ENCODE results near the gene CAVIN2.

Gene CAVIN2

DNA sequence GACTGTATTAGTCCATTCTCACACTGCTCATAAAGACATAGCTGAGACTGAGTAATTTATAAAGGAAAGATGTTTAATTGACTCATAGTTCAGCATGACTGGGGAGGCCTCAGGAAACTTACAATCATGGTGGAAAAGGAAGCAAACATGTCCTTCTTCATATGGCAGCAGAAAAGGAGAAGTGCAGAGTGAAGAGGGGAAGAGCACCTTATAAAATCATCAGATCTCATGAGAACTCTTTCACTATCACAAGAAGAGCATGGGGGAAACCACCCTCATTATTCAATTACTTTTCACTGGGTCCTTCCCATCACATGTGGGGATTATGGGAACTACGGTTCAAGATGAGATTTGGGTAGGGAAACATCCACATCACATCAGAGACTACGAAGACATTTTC is 43.0 kb upstream of the CAVIN2 start:
- DNase-seq (ENCODE audit: low read depth): no peak
- no peak overlapping the region for H3K4me3 ChIP-seq (ENCODE audit: control insufficient read depth, low read depth, low read length)
- TF ChIP-seq, protein P1, sequence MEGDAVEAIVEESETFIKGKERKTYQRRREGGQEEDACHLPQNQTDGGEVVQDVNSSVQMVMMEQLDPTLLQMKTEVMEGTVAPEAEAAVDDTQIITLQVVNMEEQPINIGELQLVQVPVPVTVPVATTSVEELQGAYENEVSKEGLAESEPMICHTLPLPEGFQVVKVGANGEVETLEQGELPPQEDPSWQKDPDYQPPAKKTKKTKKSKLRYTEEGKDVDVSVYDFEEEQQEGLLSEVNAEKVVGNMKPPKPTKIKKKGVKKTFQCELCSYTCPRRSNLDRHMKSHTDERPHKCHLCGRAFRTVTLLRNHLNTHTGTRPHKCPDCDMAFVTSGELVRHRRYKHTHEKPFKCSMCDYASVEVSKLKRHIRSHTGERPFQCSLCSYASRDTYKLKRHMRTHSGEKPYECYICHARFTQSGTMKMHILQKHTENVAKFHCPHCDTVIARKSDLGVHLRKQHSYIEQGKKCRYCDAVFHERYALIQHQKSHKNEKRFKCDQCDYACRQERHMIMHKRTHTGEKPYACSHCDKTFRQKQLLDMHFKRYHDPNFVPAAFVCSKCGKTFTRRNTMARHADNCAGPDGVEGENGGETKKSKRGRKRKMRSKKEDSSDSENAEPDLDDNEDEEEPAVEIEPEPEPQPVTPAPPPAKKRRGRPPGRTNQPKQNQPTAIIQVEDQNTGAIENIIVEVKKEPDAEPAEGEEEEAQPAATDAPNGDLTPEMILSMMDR (conservative IDR thresholded peaks at IDR 0.05; ENCODE audit: control insufficient read depth, insufficient read depth, low read depth, low read length): no peak

DNA sequence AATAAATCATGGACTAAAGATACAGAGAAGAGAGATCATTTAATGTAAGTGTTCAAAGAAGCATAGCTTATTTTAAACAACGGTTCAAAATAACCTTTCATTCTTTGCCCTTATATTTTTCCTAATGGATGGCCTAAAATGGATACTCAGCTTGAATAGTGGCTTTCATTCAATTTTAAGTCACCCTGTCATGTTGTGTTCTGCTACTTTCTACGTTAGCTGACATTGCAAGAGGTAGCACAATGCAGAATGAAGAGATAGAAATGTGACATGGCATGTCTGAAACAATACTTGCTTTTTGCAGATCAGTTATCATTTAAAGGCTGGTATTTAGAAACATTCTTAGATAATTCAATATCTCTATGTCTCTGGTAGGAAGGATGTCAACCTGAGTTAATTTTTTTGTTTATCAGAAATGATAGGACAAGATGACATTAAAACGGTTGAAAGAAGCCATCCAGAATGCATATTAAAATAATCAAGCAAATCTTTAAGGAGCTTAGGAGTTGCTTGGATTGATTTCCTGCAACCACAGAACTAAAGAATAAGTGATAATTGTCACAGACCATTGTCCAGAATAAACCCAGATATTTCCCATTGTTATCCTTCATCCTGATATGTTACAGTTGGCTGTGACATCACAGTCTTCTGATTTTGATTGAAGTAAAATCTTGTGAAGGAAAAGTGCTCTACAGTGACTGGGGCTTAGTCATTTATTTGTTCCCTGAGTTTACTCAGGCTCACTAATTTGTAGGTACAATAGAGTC is 41.7 kb upstream of the CAVIN2 start:
- no peak overlapping the region for H3K4me3 ChIP-seq (ENCODE audit: control insufficient read depth, low read depth, low read length)
- TF ChIP-seq, protein P1 (conservative IDR thresholded peaks at IDR 0.05; ENCODE audit: control insufficient read depth, insufficient read depth, low read depth, low read length): no peak
- no peak for DNase-seq (ENCODE audit: low read depth)

DNA sequence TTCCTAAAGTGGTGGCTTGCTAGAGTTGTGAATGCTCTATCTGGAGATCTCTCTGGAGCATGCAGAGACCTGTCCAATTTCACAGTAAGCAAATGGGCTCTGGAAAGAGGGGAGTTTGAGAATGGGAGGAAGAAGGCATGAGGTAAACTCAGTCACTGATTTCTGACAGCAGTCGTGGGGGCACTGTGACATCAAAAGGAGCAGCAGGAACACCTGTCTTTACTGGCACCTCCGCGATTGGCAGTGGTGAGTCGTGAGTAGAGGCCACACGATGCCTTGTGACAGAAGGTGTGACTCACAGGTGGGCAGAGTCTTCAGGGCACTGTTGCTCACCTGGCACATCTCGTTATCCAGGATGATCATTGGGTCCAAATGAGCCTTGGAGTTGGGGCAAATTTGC is 38.8 kb upstream of the CAVIN2 start:
- no peak for DNase-seq (ENCODE audit: low read depth)
- no peak overlapping the region for H3K4me3 ChIP-seq (ENCODE audit: control insufficient read depth, low read depth, low read length)

DNA sequence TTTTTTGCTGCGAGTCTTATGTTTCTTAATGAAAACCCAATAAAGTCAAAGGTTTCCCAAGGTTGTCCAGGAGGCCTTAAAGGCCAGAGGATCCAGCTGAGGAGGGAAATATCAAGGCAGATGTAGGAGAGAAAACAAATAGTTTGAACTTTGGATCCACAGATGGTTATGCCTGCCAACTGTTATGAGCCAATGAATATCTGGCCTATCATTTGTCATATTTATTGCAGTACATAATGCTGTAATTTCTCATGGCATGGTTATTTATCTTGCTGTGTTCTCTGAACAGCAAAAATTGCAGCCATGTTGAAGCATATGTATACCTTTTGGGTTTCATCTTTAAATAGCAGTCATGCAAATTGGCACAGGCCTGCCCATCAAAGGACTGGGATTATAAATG is 38.2 kb upstream of the CAVIN2 start:
- TF ChIP-seq, protein P1 (conservative IDR thresholded peaks at IDR 0.05; ENCODE audit: control insufficient read depth, insufficient read depth, low read depth, low read length): no peak
- H3K4me3 ChIP-seq (ENCODE audit: control insufficient read depth, low read depth, low read length): no peak overlapping the region
- no peak for DNase-seq (ENCODE audit: low read depth)

More for the DNA sequence above, 38.8 kb upstream of the CAVIN2 start:
- TF ChIP-seq, protein P1 (conservative IDR thresholded peaks at IDR 0.05; ENCODE audit: control insufficient read depth, insufficient read depth, low read depth, low read length): no peak

DNA sequence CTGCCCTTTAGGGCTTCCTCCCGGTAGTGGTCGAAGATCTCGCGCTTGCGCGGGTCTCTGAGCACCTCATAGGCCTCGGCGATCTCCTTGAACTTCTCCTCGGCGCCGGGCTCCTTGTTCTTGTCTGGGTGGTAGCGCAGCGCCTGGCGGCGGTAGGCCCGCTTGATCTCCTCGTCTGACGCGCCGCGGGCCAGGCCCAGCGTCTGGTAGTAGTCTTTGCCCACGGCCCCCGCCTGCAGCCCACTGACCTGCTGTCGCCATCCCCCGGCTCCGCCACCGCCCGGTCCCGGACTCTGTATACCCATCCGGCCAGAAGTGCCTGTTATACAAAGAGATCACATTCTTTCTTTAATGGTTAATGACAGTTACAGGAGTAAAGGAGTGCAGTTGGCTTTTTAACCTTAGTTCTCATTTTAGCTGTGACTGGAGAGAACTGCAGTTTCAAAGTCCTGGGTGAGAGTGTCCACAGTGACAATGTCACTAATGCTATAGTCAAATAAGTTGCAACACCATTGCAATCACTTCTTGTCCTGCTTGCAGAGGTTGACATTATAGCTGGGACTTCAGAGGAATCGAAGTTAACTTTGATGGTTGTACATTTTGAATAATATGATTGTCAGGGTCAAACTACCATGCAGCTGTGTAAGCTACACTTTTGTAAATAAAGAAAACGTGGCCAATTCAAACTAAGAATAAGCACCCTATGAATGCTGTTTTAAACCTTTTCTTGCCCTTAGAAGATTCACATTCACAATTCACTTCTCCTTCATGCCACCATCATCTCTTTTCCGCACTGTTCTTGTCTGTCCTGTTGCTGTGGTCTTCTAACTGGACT is 35.3 kb upstream of the CAVIN2 start:
- DNase-seq (ENCODE audit: low read depth): no peak
- TF ChIP-seq, protein P1 (conservative IDR thresholded peaks at IDR 0.05; ENCODE audit: control insufficient read depth, insufficient read depth, low read depth, low read length): no peak
- no peak overlapping the region for H3K4me3 ChIP-seq (ENCODE audit: control insufficient read depth, low read depth, low read length)

DNA sequence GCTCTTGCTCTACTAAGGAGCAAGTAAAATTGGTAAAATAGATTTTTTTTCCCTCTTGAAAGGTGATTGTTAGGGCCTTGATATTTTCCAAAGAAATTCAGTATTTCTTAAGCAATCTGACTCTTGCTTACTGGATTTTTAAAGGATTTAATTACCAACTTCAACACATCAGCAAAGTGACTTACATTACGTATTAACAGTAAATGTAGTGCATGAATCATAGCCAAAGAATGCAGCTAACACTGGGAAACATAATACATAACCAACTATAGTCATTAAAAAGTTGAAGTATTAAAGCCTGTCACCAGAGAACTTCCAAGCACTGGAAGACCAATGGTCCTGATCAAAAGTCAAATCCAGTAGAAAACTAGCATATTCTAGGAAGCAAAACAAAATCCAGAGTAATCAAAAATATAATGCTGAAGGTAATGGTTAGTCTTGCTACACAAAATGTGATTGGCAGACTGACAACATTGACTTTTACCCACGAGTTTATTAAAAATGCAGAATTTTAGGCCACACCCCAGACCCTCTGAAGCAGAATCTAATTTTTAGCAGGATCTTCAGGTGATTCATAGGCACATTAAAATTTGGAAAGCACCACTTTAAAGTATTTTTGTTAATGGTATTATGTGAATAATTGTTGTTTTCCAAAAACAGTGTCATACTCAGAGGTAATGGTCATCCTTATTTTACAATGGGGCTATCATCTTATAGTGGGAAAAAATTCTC is 31.8 kb upstream of the CAVIN2 start:
- peak; percentile 90 for DNase-seq (ENCODE audit: low read depth)
- TF ChIP-seq, protein P1 (conservative IDR thresholded peaks at IDR 0.05; ENCODE audit: control insufficient read depth, insufficient read depth, low read depth, low read length): no peak

More for the DNA sequence above, 31.8 kb upstream of the CAVIN2 start:
- H3K4me3 ChIP-seq (ENCODE audit: control insufficient read depth, low read depth, low read length): no peak overlapping the region
